Cardiac muscle cell (in vitro differentiated cells and primary cell): ENCODE measurements around the gene ALDH18A1. TPM values are rescaled to one million over a fixed set of nuclear protein-coding genes. Genes with fewer than 3 reads are reported as not detected.
"Not testable (repeated sequence)": the region's sequence is repeated elsewhere in the genome, so short reads cannot be mapped to it uniquely, and the experiment has no call there.

ENCODE experiments used
- DNase-seq, 2 donors: peaks; one replicate each; pipeline versions ENCODE4 v3.0.0 to v3.0.0-alpha.2; 2010 to 2017; ENCODE audit warnings: low read depth in 1 of 2, low spot score in 1 of 2
- H3K27ac ChIP-seq: fragments of 200-600 bp; sonication (generic); 2 replicates; pipeline ENCODE4 v1.5.1; 2016
- H3K27me3 ChIP-seq: fragments of 200-600 bp; sonication (generic); 2 replicates; pipeline ENCODE4 v1.6.0; 2016; ENCODE audit warnings: control low read depth
- H3K36me3 ChIP-seq: fragments of 200-600 bp; sonication (generic); 2 replicates; pipeline ENCODE4 v1.5.1; 2016; ENCODE audit warnings: control low read depth
- H3K4me1 ChIP-seq: fragments of 200-600 bp; sonication (generic); 2 replicates; pipeline ENCODE4 v1.8.1; 2017; ENCODE audit warnings: low read depth, mild to moderate bottlenecking, mixed run types
- H3K4me3 ChIP-seq: fragments of 200-600 bp; sonication (generic); 2 replicates; pipeline ENCODE4 v1.5.1; 2016; ENCODE audit warnings: mild to moderate bottlenecking
- H3K9me3 ChIP-seq: fragments of 200-600 bp; sonication (generic); 2 replicates; pipeline ENCODE4 v1.5.1; 2017; ENCODE audit warnings: low read depth, mild to moderate bottlenecking, control low read depth
- polyA plus RNA-seq: library from polyadenylated mRNA; unstranded; fragments of >200 nt; fragmentation: Nextera tagmentation; extraction: Ambion mirVana; gene quantifications from 2 replicates; pipeline ENCODE4 v1.2.1, GENCODE V29; 2016
- total RNA-seq: library from RNA; depleted of rRNA; stranded (reverse); fragments of >200 nt; gene quantifications from 2 replicates; pipeline ENCODE4 v1.2.3, GENCODE V29; 2016
- TF ChIP-seq, protein P1 (sequence below): IDR thresholded peaks from 2 replicates; pipeline ENCODE4 v1.5.1; 2012; ENCODE audit warnings: low read depth, mild to moderate bottlenecking, low read length

Gene ALDH18A1
- total and polyA plus RNA-seq, 2 experiments from 2014 or later = 40.4 to 49.3 TPM

DNA sequence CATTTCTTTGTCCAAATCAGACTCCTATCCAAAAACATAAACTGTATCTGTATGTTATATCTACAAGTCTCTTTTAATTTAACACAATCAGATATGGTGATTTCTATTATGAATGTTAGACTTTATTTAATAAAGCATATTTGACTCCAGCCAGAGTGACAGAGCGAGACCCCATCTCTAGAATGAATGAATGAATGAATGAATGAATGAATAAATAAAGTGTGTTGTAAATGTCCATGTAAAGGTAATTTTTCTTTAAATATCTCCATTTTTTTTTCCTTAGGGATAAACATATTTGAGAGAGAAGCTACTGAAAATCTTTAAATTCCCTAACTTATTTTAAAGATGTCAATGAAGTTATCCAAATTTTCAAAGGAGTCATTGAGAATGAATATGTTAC lies 18.1 kb upstream of the ALDH18A1 start:
- DNase-seq = no peak
- Histone ChIP-seq H3K4me1 (no peaks in the 10 kb centered on the region), H3K27me3 (no peaks in the 10 kb centered on the region), H3K4me3 (no peak overlapping the region), H3K9me3 (no peaks in the 10 kb centered on the region), H3K27ac (no peak overlapping the region), H3K36me3 (peaks cover 32% of the 10 kb centered on the region)
- TF ChIP-seq, protein P1, sequence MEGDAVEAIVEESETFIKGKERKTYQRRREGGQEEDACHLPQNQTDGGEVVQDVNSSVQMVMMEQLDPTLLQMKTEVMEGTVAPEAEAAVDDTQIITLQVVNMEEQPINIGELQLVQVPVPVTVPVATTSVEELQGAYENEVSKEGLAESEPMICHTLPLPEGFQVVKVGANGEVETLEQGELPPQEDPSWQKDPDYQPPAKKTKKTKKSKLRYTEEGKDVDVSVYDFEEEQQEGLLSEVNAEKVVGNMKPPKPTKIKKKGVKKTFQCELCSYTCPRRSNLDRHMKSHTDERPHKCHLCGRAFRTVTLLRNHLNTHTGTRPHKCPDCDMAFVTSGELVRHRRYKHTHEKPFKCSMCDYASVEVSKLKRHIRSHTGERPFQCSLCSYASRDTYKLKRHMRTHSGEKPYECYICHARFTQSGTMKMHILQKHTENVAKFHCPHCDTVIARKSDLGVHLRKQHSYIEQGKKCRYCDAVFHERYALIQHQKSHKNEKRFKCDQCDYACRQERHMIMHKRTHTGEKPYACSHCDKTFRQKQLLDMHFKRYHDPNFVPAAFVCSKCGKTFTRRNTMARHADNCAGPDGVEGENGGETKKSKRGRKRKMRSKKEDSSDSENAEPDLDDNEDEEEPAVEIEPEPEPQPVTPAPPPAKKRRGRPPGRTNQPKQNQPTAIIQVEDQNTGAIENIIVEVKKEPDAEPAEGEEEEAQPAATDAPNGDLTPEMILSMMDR = no peak

DNA sequence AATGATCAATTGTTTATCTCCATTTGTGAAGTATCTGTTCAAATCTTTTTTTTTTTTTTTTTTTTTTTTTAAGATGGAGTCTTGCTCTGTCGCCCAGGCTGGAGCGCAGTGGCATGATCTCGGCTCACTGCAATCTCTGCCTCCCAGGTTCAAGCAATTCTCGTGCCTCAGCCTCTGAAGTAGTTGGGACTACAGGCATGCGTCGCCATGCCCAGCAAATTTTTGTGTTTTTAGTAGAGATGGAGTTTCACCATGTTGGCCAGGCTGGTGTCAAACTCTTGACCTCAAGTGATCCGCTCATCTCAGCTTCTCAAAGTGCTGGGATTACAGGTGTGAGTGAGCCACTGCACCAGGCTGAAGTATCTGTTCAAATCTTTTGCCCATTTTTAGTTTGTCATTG lies 16.1 kb upstream of the ALDH18A1 start:
- H3K4me1 ChIP-seq, H3K9me3 ChIP-seq, H3K4me3 ChIP-seq, H3K27me3 ChIP-seq, DNase-seq, H3K27ac ChIP-seq: not testable (repeated sequence)
- H3K36me3 ChIP-seq = peaks cover 25% of the 10 kb centered on the region

DNA sequence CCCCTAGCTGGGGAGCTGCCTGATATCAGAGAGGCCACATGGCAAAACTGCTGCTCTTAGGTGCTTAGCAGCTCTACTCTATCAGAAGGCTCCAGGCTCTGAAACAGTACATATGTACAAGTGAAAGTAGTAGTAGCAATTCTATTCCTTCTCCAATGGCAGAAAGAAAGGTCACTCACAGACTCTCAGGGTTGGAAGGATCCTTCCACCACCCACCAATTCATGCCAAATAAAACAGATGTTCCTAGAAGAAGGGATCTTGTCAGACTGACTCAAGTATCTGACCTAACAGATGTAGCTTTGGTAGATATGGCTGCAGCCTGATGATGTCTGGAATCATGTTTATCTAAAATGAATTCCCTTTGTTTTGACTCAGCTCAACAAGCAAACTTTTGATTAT lies 8.0 kb upstream of the ALDH18A1 start:
- TF ChIP-seq, protein P1 = no peak
- H3K36me3 ChIP-seq = peaks cover 8% of the 10 kb centered on the region
- H3K27ac ChIP-seq = peak overlapping the region; percentile 22
- no peaks in the 10 kb centered on the region for H3K27me3 ChIP-seq
- H3K4me3 ChIP-seq = no peak overlapping the region
- H3K9me3 ChIP-seq = no peaks in the 10 kb centered on the region
- DNase-seq = no peak
- no peaks in the 10 kb centered on the region for H3K4me1 ChIP-seq

DNA sequence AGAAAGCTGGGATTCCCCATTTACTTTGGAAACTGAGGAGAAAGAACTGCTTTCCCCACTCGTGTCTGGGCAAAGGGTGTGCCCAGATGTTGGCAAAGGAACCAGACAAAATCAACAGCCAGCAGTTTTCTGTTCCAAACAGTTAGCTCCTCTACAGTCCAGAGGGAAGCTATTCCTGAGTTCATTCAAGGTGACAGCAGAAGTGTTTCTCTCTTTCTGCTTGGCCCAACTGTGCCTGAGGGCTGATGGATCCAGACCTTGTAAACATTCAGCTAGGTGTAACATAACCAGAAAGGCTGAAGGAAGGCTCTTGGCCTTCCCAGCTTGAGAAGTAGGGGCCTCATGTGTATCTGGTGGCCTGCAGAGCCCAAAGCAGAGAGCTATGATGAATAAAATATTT lies 7.0 kb upstream of the ALDH18A1 start:
- TF ChIP-seq, protein P1 = no peak
- Histone ChIP-seq H3K9me3 (no peaks in the 10 kb centered on the region), H3K27ac (peak overlapping the region; percentile 22), H3K36me3 (peaks cover 2% of the 10 kb centered on the region), H3K27me3 (no peaks in the 10 kb centered on the region), H3K4me3 (no peak overlapping the region), H3K4me1 (no peaks in the 10 kb centered on the region)
- no peak for DNase-seq

DNA sequence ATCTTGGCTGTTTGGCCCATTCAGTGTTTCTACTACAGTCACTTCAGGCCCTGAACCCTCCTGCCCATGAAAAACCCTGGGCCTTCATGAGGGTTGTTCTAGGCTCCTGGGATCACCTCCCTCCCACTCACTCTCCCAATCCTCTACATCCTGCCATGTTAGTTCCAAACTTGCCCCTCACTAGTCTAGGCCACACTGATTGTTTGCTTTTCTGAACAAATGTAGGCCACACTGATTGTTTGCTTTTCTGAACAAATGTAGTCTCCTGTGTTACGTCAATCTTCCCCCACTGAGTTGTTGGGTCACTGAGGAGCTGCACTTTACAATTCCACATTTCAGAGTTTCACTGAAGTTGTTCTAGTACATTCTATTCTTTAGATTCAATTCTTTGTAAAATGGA lies 5.3 kb upstream of the ALDH18A1 start:
- Histone ChIP-seq H3K36me3 (peaks cover 2% of the 10 kb centered on the region), H3K27me3 (no peaks in the 10 kb centered on the region), H3K4me3 (no peak overlapping the region), H3K27ac (peak overlapping the region; percentile 51), H3K4me1 (no peaks in the 10 kb centered on the region), H3K9me3 (no peaks in the 10 kb centered on the region)
- DNase-seq = no peak
- TF ChIP-seq, protein P1 = no peak

DNA sequence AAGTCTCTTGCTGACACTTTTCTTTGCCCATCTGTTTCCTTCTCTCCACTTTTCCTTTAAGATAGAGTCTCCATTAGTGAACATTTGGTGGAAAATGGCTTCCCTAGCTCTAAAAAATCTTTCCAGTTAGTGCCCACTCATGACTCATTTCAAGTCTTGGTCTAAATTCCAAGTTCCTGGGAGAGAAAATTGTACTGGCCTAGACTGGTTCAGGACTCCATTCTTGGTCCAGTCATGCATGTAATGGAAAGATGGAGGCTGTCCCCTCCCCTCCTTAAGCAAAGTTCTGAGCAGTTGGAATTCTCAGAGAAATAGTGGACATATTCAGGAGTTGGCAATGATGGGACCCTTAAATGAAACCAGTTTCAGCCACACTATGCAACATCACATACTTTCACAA lies 3.8 kb upstream of the ALDH18A1 start:
- TF ChIP-seq, protein P1 = no peak
- peaks cover 2% of the 10 kb centered on the region for H3K36me3 ChIP-seq

More for the DNA sequence above, 3.8 kb upstream of the ALDH18A1 start:
- Histone ChIP-seq H3K27ac (no peak overlapping the region), H3K9me3 (no peaks in the 10 kb centered on the region), H3K27me3 (no peaks in the 10 kb centered on the region), H3K4me1 (peaks cover 3% of the 10 kb centered on the region), H3K4me3 (no peak overlapping the region)
- peak in 1 of 2 donors; percentile 29 for DNase-seq
